Neural crest cell (in vitro differentiated cells): ENCODE data around the gene CMIP. TPM values are rescaled to one million over a fixed set of nuclear protein-coding genes. Genes with fewer than 3 reads are reported as not detected.

Experiments used
- DNase-seq: peaks from one replicate; pipeline ENCODE4 v3.0.0; 2021; ENCODE audit warnings: low read depth, mixed read lengths, low spot score
- H3K27ac Mint-ChIP-seq: one replicate; pipeline ENCODE4 v1.8.0; 2021; ENCODE audit warnings: mild to moderate bottlenecking, mixed read lengths; ENCODE audit not compliant: unreplicated experiment
- H3K27me3 Mint-ChIP-seq: 2 replicates; pipeline ENCODE4 v1.8.0; 2021; ENCODE audit warnings: low read depth, mild to moderate bottlenecking, mixed read lengths
- H3K36me3 Mint-ChIP-seq: 2 replicates; pipeline ENCODE4 v1.8.0; 2021; ENCODE audit warnings: low read depth, mild to moderate bottlenecking, mixed read lengths
- H3K4me1 Mint-ChIP-seq: 2 replicates; pipeline ENCODE4 v1.8.0; 2021; ENCODE audit warnings: mixed read lengths
- H3K4me3 Mint-ChIP-seq: one replicate; pipeline ENCODE4 v1.8.0; 2021; ENCODE audit warnings: mild to moderate bottlenecking, mixed read lengths
- H3K9me3 Mint-ChIP-seq: 2 replicates; pipeline ENCODE4 v1.8.0; 2021; ENCODE audit warnings: mixed read lengths
- total RNA-seq: library from RNA; stranded (reverse); gene quantifications from 2 replicates; pipeline ENCODE4 v1.2.1, GENCODE V29; 2021
- TF ChIP-seq, protein P1 (sequence below): fragments of 200-600 bp; sonication (generic); conservative IDR thresholded peaks from 2 replicates; pipeline ENCODE4 v1.5.0; 2021; ENCODE audit warnings: antibody characterized with exemption, mild to moderate bottlenecking

Gene CMIP
- total RNA-seq, 1 donor from 2014 or later: 41.2 TPM

DNA sequence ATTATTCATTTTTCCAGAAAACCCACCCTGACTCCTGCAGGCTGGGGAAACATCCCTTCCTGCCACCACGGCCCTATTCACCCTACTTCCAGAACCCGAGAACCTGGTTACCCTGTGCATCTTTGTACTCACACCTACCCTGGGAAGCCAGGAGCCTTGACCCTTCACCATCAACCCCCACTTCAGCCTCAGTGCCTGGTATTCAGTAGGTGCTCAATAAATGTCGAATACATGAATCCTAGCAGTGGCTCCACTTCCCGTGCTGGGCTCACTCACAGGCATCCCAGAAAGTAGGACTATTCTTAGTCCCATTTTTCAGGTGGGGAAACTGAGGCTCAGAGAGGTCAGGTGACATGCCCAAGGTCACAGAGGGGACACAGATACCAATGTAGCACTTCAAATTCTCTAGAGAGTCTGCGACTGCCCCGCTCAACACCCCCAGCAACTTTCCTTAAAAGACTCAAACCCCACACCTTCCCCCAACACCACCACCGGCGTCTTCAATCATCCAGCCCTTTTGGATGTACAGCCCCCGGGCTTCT is 36.1 kb upstream of the CMIP start:
- Mint-ChIP-seq H3K36me3 (no peaks in the 10 kb centered on the region), H3K27ac (no peak overlapping the region), H3K27me3 (peaks cover 28% of the 10 kb centered on the region), H3K9me3 (no peaks in the 10 kb centered on the region), H3K4me1 (peaks cover 8% of the 10 kb centered on the region), H3K4me3 (no peak overlapping the region)
- DNase-seq: no peak
- TF ChIP-seq, protein P1, sequence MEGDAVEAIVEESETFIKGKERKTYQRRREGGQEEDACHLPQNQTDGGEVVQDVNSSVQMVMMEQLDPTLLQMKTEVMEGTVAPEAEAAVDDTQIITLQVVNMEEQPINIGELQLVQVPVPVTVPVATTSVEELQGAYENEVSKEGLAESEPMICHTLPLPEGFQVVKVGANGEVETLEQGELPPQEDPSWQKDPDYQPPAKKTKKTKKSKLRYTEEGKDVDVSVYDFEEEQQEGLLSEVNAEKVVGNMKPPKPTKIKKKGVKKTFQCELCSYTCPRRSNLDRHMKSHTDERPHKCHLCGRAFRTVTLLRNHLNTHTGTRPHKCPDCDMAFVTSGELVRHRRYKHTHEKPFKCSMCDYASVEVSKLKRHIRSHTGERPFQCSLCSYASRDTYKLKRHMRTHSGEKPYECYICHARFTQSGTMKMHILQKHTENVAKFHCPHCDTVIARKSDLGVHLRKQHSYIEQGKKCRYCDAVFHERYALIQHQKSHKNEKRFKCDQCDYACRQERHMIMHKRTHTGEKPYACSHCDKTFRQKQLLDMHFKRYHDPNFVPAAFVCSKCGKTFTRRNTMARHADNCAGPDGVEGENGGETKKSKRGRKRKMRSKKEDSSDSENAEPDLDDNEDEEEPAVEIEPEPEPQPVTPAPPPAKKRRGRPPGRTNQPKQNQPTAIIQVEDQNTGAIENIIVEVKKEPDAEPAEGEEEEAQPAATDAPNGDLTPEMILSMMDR: no peak

DNA sequence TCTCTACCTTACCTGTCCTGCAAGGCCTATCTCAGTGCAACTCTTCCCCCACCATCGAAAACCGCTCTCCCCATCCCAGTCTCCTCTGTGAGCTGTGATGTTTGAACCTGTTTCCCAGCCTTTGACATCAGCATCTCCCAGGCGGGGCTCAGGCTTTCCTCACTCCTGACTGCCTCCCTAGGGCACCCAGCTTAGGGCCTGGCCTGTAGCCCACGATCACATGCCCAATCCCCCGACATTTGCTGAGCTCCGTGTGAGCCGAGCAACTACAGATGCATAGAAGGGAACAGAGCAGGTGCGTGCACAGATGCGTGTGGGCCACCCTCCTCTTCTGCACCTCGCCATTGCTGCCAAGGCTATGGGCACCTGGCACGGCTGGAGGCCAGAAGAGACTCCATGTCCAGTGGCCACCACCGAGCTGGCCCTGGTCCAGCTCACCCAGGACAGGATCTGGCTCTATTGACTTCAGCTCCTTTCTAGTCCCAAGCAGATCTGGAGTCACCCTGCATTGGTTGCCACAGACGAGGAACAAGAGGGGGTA is 35.5 kb upstream of the CMIP start:
- H3K36me3 Mint-ChIP-seq: no peaks in the 10 kb centered on the region
- H3K27me3 Mint-ChIP-seq: peaks cover 28% of the 10 kb centered on the region
- H3K27ac Mint-ChIP-seq: no peak overlapping the region
- no peaks in the 10 kb centered on the region for H3K9me3 Mint-ChIP-seq
- TF ChIP-seq, protein P1: no peak
- DNase-seq: no peak
- H3K4me1 Mint-ChIP-seq: peaks cover 9% of the 10 kb centered on the region
- no peak overlapping the region for H3K4me3 Mint-ChIP-seq

DNA sequence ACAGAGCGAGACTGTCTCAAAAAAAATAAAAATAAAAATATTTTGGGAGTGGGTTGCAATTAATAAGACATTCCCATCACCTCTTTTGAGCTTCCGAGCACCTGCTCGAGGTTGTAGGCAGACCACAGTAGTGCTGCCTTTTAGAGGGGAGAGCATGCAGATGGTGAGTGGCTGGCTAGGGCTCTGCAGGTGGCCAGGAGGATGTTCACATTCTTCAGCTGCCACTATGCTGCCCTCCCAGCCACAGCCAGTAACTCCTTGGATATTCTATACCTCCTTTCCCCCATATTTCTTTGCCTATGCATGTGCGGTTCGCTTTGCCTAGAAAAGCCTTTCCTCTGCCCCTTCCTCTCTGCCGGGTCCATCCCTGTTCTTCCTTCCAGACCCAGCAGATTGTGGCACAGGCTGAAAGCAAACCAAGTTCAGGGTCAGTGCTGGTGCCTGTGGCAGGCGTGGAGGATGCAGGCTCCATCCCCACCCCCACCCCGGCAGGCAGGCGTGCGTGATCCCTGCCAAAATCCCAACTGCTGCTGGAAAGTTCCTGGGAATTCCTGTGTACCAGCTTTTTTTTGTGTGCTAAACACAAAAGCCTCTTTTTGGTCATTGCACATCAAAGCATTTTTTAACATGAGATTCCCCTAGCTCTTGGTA is 33.8 kb upstream of the CMIP start:
- Mint-ChIP-seq H3K36me3 (no peaks in the 10 kb centered on the region), H3K27me3 (peaks cover 25% of the 10 kb centered on the region), H3K4me3 (no peak overlapping the region), H3K27ac (no peak overlapping the region), H3K9me3 (no peaks in the 10 kb centered on the region), H3K4me1 (peaks cover 18% of the 10 kb centered on the region)
- no peak for DNase-seq
- TF ChIP-seq, protein P1: no peak

DNA sequence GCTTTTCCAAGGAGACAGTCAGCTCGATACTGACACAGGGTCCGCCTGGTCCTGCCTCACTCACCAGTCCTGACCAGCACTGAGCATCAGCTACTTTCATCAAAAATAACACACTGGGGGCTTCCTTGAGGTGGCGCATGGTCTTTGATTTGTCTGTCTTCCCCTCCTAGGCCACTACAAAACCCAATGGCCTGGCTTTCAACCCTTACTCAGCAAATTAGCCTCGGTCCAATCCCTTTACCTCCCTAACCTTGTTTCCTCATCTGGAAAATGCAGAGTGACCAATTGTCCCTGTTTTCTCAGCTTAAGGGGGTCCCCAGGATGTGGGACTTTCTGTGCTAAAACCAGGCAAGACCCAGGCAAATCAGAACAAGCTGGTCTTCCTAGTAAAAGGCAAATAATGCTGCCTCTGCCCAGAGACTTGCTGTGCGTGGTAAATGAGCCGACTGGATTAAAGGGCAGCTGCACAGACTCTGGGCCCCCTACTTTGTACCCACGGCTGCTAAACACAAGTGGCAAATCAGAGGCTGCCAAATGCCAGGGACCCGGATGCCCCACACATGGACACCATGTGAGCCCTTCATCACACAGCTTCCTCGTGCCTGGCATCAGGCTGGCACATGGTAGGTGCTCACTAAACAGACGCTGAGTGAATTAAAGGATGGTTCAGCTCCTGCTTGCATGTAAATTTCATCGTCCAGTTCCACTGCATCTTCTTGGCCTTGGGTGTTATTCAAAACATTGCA is 31.2 kb upstream of the CMIP start:
- H3K27ac Mint-ChIP-seq: no peak overlapping the region
- no peak for DNase-seq
- H3K4me3 Mint-ChIP-seq: no peak overlapping the region
- H3K4me1 Mint-ChIP-seq: peaks cover 22% of the 10 kb centered on the region
- TF ChIP-seq, protein P1: no peak
- H3K36me3 Mint-ChIP-seq: no peaks in the 10 kb centered on the region
- H3K9me3 Mint-ChIP-seq: no peaks in the 10 kb centered on the region
- H3K27me3 Mint-ChIP-seq: peaks cover 29% of the 10 kb centered on the region

DNA sequence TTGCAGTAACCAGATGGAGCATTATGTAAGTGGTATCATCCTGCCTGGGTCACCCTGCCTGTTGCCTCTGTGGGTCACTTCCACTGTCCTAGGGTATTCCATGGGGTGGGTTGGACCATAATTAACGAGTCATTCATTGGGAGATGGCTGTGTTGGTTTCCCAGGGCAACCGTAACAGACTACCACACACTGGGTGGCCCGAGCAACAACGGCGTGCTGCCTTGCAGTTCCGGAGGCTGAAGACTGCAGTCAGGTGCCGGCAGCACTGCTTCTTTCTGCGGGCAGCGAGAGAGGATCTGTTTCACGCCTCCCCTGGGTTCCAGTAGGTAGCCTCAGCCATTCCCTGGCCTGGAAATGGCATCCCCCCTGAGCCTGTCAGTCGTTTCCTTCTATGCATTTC is 28.9 kb upstream of the CMIP start:
- Mint-ChIP-seq H3K27ac (no peak overlapping the region), H3K4me1 (peaks cover 20% of the 10 kb centered on the region), H3K4me3 (no peak overlapping the region), H3K36me3 (no peaks in the 10 kb centered on the region), H3K27me3 (peaks cover 20% of the 10 kb centered on the region), H3K9me3 (no peaks in the 10 kb centered on the region)
- TF ChIP-seq, protein P1: no peak
- DNase-seq: peak; percentile 40
